HG02885 (cell line): ENCODE data around the gene TBC1D22A.
"Not testable (repeated sequence)": the region's sequence is repeated elsewhere in the genome, so short reads cannot be mapped to it uniquely, and the experiment has no call there.

Source experiments
- ATAC-seq: cut with Tn5 transposase; IDR thresholded peaks from one replicate; pipeline ENCODE4 v1.9.1; 2021; ENCODE audit warnings: mild to moderate bottlenecking; ENCODE audit not compliant: unreplicated experiment, poor library complexity

Gene TBC1D22A

DNA sequence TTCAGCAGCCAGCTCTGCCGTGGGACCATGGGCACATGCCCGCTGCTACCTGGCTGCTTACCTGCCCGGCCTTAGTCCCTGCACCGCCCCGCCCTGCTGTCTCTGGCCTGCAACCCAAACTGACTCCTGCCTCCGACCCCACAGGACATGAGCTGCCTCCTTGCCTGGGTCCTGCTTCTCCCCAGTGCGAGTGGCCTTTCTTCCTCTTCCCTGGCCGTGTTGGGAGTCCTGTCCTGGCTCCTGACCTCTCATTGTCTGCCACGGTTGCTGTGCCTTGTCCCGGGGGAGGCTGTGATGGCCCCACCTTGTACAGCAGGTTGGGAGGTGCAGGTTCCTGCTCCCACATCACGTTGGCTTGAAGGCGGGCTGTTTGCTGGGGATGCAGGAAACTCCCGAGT, 370.0 kb downstream of the TBC1D22A start:
- no peak for ATAC-seq

DNA sequence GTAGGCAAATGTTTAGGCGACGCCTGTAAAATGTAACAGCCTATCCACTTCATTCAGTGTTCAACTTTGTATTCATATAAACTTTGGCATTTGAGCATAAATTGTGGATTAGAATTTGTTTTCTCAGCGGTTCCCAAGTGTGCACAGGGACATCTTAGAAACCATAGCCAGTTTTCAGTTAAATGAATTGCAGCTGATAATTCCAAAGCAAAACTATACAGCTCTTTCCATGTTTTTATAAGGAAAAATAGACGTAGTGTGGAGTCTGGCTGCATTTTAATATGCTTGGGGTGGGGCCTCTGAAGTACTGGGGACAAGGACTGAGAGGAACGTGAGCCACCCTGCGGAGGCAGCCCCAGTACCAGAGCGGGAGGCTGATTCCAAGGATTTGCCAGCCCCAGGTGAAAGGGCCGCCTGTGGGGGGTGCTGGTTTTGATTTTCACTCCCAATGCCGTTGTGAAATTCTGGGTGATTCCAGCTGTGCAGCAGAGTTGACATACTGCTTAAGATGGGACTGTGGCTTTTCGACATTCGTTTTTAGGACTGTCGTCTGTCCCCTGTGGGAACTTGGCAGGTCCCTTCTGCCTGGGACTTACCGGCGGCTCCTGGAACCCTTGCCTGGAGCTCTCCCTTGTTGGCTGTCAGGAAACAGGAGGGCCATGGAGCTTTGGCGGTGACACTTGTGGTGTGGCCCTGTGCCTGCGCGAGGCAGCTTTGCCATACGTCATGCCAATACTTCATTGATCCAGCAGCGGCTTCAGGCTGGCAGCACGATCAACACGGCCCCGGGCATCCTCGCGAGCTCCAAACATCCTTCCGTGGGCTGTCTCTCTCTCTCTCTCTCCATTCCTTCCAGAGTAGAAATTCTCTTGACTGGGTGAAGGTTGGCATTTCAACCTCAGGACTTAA, 370.9 kb downstream of the TBC1D22A start:
- no peak for ATAC-seq

DNA sequence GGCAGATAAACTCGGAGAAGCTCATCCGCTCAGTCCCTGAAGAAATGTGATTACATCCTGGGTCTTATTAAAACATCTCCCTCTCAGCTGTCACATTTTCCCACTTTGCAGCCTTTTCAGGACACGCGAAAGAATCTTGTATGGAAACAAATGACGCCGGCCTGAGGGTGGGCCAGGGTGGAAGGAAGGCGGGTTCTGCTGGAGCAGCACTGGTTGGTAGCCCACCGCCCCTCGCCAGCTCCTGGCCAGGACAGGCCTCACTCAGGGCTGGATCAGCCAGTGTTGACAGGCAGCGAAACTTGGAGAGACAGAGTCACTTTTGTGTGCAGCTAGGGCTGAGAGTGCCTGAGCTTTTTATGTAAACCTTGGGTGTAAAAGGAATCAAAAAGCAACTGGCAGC, 371.8 kb downstream of the TBC1D22A start:
- no peak for ATAC-seq

DNA sequence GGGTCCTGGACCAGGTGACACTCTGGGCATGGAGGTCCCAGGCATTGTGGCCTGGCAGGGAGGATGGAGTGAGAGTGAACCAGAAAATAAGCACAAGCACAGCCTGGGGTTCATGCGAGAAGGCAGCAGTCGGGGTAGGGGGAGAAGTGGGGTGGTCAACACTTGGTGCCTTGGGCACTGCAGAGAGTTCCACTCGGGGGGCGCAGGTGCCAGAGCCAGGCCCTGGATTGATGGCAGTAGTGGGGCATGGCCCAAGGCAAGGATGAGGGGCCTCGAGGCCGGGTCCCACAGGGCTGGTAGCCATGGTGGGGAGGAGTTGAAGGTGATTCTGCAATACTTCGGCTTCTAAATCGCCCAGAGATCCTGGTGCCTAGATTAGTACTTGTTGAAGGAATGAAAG, 372.9 kb downstream of the TBC1D22A start:
- no peak for ATAC-seq

DNA sequence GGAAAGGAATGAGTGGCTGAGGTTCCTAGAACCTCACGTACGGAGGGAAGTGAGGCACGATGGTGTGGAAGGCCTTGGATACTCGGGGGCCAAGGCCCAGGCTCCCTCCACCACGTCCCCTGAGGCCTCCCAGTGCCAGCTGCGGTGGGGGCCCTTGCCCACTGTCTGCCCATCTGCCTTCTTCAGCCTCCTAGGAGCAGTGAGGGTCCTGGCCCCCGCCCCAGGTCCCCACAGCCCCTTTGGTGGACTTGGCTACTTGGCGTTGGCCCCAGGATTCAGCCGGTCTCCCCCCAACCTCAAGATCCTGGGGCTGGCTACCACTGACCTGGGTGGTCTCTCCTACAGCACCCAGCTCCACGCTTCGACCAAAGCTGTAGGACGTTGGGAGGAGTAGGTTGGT, 373.6 kb downstream of the TBC1D22A start:
- no peak for ATAC-seq

DNA sequence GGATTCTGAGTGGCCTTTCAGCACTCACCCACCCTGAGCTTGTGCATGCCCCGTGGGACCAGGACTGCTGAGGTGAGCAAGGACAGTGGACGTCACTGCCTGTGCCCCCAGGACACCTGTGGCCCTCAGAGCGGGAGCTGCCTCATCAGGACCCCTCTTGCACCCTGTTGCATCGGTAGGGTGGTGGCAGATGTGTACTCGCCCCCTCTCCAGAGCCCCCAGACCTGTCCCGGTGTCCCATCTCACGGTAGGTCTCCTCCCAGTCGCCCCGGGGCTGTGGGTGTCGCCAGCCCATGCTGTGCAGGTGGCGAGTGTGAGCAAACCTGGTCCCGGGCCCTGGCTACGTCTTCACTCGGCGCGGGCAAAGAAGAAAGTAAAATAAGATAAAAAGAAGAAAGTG, 374.2 kb downstream of the TBC1D22A start:
- ATAC-seq = no peak

DNA sequence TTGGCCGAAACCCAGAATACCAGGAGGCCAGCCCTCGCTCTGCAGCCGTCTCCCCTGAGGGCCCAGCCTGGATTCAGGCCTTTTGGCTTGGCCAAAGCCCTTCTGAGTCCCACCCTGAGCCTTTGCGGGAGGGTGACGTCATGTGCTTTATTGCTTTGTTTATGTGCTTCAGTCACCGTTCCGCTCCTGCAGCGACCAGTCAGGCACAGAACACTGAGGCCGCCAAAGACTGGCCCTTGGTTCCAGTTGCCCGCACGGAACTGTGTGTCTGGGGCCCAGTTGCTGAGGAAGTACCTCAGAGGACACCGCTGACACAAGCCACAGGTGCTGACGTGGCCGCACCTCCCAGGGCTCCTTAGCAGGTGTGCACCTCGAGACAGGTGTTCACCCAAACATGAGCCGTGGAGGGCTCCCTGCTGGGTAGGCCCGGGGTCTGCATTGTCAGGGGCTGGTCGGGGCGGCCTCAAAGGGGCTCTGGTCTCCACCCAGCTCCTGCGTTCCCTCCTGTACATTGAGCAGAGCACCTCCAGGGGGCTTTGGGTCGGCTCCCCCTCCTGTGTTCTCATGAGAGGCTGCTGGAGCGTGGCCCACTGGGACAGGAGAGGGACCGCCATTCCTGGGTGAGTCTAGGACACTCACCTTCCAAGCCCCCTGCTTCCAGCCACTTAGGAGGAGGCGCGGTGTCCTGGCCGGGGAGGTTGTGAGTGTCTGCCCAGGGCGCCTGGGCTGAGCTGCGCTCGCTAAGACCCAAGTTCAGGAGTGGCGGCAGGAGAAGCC, 376.8 kb downstream of the TBC1D22A start:
- ATAC-seq = no peak

DNA sequence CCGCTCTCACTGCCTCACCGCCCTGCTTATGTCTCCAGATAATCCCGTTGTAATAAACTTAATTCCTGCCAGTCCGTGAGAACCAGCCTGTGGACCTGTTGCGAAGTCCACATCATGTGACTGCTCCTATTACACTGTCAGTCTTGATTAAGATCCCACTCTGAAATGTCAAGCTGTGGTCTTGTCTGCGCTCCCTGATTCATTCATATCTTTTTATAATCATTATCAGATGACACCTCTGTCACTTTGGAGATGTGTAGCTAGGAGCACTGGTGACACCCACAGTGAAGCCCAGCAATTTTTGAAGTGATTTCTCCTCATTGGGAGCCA, 377.3 kb downstream of the TBC1D22A start:
- no peak for ATAC-seq

DNA sequence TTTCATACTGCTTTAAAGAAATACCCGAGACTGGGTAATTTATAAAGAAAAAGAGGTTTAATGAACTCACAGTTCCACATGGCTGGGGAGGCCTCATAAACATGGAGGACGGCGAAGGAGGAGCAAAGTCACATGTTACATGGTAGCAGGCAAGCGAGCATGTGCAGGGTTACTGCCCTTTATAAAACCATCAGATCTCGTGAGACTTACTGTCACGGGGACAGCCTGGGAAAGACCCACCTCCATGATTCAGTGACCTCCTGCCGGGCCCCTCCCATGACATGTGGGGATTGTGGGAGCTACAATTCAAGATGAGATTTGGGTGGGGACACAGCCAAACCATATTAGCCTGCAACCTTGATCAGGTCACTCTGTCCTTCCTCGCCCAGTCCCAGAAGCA, 378.5 kb downstream of the TBC1D22A start:
- not testable (repeated sequence) for ATAC-seq

DNA sequence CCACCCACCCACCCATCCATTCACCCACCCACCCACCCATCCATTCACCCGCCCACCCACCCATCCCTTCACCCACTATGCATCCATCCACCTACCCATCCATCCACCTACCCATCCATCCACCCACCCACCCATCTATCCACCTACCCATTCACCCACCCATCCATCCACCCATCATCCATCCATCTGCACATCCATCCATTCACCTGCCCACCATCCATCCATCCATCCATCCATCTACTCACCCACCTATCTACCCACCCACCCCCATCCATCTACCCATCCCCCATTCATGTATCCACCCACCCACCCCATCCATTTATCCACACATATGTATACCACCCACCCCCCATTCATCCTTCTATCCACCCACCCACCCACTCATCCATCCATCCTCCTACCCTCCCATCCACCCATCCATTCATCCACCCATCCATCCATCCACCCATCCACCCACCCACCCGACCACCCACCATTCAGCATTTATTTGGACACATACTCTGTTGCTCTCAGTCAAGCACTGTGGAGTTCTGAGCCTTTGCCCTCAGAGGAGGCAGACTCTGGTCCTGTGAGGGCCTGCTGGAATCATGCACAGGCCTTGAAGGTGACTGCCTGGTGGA, 380.1 kb downstream of the TBC1D22A start:
- ATAC-seq = no peak

DNA sequence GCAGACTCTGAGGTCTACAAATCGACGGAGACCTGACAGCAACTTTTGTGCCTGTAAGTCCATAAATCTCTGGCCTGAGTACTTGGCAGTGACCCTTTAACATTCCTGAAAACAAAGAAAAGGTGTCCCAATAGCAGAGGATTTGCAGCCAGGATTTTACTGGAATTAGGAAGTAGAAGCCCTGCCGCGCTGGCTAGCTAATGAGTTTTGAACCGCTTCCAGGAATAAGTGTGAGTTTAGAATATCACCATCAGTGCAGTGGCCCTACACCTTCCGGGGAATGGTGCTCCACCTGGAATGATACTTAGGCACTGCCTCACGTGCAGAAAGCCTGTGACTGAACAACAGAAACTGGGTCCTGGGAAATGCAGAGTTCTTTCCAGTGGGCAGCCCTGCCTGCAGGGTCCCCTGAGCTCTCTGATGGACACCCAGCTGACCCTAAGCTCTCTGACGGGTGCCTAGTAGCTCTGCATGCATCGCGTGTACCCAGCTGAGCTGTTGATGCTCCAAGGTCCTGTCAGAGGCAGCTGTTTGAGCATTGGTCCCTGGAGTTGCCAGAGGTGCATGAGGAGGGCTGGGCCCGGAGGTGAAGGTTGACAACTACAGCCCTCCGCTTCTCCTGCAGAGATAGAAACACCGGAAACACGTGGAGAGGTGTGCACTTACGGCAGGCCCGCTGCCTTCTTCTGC, 380.9 kb downstream of the TBC1D22A start:
- ATAC-seq = no peak

DNA sequence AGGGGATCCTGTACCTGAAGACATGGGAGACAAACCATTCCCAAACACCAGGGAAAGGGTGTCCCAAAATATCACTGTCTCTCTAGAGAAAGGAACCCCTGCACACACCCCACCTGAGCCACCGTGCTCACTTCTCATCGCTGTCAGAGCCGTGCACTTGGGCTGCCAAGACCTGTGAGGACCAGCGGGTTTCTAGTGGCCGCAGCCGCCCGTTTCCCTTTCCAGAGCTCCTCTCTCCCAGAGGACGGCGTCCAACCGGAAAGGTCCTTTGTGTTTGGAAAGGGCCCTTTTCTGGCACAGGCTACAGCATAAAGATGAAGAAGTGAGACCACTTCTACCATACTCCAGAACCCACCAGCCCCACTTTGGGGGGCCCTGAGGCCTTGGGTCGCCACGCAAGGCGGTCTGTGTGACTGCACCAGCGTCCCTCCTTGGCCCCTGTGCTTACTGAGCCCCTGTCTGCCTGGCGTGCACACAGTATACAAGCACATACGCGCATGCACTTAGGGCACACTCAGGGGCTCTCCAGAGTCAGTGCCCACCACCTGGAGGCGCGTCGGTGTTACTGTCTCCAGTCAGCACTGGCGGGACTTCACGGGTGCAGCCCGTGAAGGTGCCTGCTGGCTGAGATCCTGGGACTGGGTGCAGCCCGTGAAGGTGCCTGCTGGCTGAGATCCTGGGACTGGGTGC, 381.8 kb downstream of the TBC1D22A start:
- no peak for ATAC-seq

DNA sequence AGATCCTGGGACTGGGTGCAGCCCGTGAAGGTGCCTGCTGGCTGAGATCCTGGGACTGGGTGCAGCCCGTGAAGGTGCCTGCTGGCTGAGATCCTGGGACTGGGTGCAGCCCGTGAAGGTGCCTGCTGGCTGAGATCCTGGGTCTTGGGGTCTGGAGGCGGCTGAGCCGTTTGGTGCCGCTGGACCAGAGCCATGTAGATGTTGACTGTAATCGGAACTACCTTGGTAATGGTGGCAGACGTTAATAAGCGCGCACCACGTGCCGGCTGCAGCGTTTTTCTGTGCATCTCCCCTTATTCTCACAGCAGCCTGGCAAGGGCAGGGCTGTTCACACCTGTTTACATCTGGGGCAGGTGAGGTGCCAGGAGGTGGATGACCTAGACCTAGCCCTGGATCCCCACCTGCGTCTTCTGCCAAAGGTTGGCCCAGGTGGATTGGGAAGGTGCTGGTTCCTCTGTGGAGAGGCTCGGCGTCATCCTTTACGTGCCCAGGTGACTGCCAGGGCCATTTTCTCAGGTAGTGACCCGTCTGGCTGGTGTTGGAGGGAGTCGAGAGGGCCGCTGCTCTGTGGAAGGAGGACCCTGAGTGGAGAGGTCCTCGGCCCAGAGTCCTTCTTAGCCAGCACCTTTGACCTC, 382.5 kb downstream of the TBC1D22A start:
- no peak for ATAC-seq

DNA sequence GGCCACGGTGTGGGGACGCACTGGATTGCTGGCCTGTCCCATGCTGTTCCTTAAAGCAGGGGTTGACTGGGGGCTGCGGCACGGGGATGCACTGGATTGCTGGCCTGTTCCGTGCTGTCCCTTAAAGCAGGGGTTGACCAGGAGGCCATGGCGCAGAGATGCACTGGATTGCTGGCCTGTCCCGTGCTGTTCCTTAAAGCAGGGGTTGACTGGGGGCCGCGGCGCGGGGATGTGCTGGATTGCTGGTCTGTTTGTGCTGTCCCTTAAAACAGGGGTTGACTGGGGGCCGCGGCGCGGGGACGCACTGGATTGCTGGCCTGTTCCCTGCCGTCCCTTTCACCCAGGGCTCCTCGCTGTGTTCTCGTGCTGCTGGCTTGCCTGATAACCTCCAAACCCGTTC, 383.4 kb downstream of the TBC1D22A start:
- ATAC-seq = no peak

DNA sequence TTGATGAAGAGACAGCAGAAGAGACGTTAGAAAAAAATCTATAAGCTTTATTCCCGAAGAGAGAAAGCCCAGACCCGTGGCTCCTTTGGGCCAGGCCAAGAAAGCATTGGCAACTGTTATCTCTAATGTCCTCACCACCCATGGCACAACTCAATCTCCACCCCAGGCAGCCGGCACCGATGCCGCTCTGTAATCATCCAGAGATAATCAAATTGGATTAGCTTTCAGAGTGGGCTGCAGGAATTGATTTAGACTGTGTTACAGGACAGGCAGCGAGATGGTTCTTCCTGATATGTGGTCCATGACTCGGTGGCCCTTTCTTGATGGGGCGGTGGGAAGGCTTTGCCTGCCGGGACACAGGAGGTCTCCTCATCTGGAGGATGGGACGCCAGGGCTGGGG, 383.9 kb downstream of the TBC1D22A start:
- no peak for ATAC-seq

DNA sequence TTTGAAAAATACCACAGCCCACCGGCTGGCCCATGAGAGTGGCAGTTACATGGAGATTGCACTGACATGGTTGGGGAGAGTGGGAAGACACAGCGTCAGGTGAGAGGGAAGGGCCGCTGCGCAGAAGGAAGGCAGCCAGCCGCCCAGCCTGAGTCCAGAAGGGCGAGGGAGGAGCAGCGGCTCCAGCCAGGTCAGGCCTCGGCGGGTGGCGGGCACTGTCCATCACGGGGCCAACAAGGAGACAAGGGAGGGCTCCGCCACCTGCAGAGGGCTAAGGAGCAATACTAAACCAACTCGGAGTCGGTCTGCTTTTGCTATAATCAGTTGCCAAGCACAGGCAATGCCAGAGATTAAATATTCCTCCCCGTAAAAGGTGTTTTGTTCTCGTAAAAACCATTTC, 384.5 kb downstream of the TBC1D22A start:
- no peak for ATAC-seq

DNA sequence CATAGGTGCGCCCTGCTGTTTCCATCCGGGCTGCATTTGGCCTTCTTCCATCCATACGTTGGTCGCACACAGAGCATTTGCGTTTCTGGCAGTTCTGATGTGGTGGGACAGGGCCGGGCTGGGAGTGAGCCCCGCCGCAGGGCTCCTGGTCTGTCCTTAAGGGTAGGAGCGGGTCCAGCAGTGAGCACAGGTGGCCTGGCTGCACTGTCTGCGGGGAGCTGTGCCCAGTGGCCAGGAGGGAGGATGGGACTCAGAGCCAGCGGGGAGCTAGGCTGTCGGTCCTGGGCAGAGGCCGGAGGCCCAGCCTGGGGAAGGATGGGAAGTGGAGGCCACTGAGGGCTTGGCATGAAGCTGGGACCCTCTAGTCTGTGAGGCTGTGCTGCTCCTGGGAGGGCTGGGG, 385.1 kb downstream of the TBC1D22A start:
- no peak for ATAC-seq

DNA sequence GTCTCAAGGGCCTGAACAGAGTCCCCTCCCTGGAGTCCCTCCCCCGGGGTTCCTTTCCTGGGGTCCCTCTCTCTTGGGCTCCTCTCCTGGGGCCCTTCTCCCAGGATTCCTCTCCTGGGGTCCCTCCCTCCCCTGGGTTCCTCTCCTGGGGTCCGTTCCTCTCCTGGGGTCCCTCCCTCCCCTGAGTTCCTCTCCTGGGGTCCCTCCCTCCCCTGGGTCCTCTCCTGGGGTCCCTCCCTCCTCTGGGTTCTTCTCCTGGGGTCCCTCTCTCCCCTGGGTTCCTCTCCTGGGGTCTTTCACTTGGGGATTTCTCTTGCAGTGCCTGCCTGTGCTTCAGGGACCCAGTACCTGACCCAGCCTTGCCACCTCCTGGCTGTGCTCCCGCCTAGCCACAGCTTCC, 386.1 kb downstream of the TBC1D22A start:
- no peak for ATAC-seq

DNA sequence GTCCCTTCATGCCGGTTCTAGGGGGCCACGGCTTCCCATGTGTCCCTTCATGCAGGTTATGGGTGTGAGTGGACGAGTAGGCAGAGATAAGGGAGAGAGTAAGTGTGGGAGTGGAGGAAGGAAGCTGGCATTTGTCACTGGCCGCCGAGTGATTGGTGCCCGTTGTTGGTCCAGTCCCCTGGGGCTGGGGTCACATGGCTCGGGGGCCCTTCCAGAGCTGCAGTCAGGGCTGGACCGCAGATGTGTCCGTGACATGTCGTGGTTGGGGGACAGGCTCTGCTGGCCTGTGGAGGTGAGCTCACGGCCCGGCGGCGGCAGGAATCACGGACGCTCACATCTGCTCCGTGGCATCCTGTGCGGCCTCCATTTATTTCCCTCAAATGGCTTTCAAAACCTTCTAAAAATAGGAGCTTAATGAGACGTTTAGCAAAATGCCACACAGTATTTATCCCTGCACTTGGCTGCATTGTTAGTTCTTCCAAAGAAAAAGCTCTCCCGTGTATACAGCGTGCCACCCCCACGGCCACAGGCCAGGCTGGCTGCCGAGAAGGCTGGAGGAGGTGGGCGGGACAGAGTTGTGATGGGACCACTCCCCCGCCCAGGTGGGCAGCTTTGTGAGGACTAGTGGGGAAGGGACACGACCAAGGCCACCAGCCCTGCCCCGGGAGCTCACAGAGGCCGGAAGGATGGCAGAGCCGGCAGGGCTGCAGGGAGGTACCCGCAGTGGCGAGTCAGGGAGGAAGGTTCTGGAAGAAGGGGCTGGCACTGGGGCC, 386.7 kb downstream of the TBC1D22A start:
- no peak for ATAC-seq
